Stimulated activated CD8-positive, alpha-beta memory T cell treated with anti-CD3 and anti-CD28 coated beads, Interleukin-4, amount 100 ng/mL, for 4 hours (primary cell): ENCODE measurements around the gene ADGRG1.
"Not testable (repeated sequence)": the region's sequence is repeated elsewhere in the genome, so short reads cannot be mapped to it uniquely, and the experiment has no call there.

Source experiments
- DNase-seq, 2 donors: peaks; one replicate each; pipeline ENCODE4 v3.0.0-alpha.2; 2020; ENCODE audit warnings: low read depth in 2 of 2, low spot score in 1 of 2

ADGRG1 gene

DNA sequence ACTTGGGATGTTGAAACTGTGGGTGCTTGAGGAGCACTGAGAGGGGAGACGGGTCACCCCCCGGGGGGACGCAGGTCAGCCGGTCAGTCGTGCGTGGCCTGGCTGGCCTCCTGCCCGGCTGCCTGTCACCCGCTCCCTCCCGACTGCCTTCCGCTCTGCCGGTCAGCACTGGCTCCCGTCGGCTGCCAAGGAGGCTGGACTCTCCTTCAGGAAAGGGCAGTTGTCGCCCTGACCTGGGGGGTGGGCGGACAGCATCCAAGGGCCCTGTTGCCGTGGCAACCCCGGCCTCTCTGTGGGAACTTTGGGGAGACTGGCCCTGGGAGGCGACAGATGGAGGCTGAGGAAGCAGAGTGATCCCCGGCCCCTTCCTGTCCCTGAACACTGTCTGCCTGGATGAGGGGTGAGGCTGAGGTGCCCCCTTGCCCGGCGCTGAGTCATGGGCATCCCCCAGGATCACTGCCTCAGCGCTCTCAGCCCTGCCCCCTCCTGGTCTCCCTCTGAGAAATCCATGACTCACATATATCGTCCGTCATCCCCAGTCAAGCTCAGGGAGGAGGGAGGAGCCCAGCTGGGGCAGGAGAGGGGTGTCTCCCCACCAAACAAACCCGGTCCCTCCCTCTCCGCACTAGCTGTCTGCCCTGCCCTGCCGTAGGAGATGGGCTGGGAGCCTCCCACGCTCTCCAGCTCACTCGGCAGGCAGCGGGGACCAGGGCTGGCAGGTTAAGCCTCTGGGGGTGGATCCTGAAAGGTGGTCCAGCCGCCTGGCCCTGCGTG lies at the start of gene ADGRG1:
TSS of gene ADGRG1 (plus strand) at position 623 of the 774 bp plus-strand sequence. CDS start 21,658 bp downstream, outside the sequence.
- DNase-seq, result peak in 1 of 2 donors; percentile 22

DNA sequence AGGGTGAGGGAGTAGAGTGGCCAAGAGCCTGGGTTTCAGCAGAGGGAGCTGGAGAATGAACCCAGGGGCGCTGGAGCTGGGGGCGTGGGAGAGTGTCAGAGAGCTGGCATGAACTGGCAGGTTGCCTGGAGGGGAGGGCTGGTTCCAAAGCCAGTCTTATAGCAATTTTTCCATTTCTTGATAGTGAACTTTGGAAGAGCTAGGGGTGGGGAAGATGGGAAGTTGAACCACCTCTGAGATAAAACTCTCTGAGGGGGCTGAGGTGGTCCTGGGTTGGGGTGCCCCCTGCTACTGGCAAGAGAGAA lies 49.1 kb upstream of the ADGRG1 start:
- no peak for DNase-seq

DNA sequence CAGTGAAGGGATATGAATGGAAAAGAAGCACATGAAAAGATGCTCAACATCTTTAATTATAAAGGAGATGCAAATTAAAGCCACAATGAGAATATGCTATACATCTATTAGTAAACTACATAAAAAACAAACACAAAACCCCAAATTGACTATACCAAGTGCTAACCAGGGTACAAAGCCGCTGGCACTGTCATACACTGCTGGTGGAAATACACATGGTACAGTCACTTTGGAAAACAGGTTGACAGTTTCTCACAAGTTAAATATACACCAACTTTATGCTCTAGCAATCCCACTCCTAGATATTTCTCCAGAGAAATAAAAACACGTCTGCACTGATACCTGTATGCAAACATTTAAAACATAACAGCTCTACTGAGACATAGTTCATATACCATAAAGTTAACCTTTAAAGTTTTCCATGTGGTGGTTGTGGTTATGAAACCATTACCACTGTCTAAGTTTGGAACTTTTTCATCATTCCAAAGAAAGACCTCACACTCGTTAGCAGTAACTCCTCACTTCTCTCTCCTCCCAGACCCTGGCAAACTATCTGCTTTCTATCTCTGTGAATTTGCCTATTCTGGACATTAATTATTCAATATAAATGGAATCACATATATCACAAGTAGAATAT lies 43.3 kb upstream of the ADGRG1 start:
- DNase-seq, result no peak

DNA sequence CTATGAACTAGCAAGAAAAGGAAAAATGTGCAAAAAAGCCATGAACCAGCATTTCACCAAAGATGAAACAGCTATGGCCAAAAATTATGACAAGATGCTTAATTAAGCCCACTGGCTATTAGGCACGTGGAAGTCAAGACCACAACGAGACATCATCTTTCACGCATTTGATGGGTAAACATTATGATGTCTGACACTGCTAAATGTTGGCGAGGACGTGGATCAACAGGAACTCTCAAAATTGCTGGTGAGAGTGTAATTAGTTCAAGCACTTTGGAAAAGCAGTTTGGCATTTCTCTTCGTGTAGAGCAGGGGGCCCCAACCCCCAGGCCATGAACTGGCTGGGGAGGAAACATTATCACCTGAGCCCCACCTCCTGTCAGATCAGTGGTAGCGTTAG lies 39.6 kb upstream of the ADGRG1 start:
- DNase-seq, result no peak

DNA sequence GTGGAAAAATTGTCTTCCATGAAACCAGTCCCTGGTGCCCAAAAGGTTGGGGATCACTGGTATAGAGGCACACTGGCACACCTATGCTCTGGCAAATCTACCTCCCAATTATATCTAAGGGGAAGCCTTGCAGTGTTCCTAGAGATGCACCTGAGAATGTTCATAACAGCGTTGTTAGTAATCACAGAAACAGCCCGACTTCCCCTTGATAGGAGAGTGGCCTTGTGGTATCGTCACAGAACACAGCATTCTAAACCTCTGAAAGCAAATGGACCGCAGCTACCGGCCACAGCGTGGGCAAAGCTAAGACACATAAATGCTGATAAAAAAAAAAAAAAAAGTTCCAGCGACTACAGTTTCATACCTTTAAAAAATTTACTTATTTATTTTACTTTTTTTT lies 39.1 kb upstream of the ADGRG1 start:
- no peak for DNase-seq

DNA sequence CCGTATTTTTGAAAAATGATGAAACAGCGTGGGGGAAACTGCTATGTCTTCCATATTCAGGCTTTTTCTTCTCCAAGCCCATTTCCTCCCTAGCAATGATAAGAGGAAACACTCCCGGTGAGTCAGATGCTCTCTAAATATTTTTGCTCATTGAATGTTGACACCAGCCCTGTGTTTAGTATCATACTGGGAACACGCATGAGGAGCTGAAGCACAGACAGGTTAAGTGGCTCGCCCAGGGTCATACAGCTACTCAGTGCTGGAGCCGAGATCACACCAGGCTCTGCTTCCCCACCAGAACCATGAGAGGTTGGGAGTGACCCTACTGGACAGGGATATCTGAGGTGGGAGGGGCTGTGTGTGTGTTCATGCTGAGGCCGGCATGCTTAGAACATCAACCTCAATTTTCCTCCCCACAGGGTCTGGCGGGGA lies 37.8 kb upstream of the ADGRG1 start:
- no peak for DNase-seq

DNA sequence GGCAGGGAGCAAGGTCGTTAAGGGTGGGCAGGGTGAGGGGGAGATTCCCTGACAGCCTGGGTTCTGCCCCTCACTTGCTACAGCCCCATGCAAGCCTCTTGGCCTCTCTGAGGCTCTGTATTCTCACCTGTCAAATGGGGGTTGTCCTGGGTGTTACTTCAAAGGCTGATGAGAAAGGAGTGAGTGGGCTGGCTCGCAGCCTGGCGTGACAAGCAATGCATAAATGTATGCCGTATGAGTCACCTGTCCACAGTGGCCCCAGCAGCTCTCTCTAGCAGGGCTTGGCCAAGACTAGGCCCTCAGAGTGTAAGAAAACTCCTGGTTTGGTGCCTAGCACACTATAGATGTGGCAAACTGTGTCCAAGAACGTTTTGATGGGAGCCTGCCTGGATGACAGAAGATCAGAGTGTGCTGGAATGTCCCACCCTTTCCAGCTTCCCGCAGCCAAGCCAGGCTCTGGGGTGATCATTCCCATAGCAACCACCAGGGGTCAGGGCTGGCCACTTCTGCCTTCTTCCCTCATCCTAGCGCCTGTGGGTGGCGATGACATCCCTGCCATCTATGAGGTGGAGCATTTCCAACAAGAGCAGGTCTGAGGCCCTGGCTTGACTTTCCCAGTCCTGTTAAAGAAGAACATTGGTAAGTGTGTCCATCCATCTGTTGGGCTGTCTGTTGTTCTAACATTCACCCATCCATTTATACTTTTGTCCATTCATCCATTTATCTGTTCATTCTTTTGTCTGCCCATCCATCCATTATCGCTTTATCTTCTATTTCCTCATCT lies 37.2 kb upstream of the ADGRG1 start:
- DNase-seq, result no peak

DNA sequence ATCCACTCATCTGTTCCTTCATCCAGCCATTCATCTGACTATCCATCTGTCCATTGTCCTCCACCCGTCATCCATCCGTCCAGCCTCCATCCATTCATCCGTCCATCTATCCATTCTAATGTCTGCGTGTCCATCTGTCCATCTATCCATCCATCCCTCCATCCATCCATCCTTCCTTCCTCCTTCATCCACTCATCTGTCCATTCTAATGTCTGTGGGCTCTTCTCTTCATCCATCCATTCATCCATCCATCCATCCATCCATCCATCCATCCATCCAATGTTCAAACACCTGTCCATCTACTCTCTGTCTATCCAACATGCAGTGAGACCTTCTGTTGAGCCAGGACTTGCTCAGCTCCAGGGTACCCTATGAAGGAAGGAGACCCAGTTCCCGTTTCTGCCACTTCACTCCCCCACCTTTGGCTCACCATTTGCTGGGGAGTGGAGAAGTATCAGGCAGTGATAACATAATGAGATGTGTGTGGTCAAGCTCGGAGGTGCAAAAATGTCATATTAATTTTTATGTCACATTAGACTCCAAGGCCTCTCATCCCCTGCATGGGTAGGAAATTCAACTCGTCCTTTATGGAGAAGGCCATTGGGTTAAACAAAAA lies 36.5 kb upstream of the ADGRG1 start:
- no peak for DNase-seq

DNA sequence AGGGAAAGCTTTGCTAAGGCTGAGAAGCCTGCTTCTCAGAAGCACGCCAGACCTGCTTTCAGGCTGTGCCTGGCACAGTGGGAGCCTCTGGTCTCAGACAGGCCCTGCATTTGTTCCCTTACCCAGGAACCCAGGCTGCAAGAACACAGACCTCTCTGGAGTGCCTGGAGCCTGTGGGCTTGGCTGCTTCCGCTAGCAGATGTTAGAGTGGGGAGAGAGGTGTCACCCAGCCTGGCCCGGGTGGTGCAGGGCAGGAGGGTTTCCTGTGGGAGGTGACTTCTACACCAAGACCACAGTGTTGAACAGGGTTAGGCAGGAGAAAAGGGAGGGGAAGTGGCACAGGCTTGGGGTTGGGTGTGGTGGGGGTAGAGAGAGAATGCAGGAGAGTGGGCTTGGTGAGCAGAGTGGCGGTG lies 35.8 kb upstream of the ADGRG1 start:
- peak in 1 of 2 donors; percentile 63 for DNase-seq

DNA sequence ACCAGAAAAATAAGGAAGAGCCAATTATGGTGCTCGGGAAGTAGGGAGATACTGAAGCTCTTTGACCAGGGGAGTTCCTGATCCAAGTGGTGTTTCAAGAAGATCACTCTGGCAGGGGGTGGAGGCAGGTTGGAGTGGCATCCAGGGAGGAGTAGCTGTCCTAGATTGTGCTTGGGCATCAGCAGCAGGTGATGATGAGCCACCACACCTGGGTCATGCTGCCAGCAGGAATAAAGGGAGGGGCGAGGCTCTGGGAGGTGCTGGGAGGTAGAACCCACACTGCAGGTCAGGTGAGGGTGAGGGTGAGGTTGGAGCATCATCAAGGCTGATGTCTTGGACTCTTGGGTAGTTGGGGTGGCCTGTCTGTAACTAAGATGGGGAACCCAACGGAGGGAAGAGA lies 35.4 kb upstream of the ADGRG1 start:
- no peak for DNase-seq

DNA sequence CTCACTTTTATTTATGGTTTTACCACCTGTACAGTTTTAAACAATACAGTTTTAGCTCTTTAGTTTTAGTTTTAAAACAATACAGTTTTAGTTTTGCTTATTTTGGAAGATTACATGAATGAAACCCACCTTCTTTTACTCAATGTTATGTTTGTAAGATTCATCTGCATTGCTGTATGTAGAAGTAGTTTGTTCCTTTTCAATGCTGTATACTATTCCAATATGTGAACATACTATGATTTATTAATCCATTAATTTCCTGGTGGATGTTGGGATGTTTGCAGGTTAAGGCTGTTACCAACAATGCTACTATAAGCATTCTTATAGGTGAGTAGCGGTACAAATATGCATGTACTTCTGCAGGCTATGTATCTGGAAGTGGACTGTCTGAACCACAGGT lies 34.4 kb upstream of the ADGRG1 start:
- no peak for DNase-seq

DNA sequence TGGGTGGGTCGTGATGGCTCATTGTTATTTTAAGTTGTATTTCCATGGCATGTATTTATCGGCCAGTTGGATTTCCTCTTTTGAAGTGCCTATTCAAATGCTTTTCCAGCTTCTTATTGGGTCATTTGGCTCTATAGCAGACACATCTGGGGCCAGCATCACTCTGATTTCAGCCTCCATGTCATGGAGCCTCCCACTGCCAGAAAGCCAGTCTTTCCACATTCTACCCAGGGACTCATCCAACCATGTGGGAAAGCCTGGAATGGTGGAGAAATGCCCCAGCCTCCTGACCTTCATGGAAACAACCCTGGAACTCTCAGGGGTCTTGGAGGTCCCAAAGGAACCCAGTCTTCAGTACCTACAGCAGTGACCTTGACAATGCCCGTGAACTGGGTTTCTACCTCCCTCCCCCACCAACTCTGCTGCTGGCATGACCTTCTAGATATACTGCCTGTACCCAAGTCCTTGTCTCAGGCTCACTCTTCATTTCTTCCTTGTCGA lies 33.8 kb upstream of the ADGRG1 start:
- no peak for DNase-seq

DNA sequence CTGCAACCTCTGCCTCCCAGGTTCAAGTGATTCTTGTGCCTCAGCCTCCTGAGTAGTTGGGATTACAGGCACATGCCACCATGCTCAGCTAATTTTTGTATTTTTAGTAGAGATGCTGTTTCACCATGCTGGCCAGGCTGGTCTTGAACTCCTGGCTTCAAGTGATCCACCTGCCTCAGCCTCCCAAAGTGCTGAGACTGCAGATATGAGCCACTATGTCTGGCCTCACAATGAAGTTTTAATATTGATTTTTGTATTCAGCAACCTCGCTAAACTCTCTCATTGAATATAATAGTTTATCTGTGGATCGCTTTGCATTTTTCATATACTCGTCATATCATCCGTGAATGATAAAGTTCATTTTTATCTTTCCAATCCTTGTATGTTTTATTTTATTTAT lies 32.2 kb upstream of the ADGRG1 start:
- not testable (repeated sequence) for DNase-seq

DNA sequence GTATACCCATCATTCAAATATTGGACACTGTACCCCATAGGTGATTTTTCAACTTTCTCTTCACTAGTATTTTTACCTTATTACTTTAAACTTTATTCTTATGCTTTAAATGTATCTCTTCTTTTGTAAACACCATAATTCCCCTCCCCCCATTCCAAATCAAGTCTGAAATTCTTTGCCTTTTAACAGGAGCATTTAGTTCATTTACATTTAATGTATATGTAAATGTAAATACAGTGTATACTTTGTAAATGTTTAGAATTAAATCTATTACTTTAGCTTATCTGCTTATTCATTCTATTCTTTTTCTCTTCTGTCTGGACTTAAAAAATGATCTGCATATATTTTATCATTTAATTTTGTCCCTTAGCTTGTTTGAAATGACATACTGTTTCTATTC lies 30.0 kb upstream of the ADGRG1 start:
- no peak for DNase-seq

DNA sequence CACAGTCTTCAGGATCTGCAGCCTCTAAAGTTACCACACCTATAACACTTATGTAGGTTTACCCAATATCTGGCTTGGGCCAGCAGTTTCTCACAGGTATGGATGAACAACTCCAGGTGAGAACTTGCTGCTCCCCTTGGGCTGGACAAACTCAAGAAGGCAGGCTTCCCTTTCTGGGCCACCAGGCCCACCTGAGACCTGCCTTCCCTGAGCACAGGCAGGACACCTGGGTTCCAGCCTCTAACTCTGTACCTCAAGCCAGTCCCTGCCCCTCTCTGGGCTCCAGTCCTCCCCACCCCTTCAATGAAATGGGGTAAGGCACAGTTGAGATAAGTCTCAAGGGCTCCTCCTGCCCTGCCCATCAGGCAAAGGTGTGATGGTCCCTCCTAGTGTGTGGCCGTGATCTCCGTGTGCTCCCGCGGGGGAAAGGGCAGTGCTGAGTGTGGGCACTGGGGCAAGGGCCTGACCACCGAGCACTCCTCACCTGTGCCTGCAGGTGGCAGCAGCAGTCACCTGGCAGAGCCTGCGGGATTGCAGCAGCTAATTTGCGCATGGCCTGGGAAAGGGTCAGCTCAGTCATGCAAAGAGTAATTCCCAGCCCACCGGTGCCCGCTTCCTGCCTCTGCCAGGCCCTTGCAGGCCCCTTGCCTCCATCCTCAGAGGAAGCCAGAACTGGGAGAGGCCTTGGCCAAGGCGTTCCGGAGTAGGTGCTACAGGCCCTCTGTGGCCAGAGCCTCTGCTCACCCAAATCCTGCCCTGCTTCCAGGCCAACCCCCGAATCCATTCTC lies 28.2 kb upstream of the ADGRG1 start:
- no peak for DNase-seq

DNA sequence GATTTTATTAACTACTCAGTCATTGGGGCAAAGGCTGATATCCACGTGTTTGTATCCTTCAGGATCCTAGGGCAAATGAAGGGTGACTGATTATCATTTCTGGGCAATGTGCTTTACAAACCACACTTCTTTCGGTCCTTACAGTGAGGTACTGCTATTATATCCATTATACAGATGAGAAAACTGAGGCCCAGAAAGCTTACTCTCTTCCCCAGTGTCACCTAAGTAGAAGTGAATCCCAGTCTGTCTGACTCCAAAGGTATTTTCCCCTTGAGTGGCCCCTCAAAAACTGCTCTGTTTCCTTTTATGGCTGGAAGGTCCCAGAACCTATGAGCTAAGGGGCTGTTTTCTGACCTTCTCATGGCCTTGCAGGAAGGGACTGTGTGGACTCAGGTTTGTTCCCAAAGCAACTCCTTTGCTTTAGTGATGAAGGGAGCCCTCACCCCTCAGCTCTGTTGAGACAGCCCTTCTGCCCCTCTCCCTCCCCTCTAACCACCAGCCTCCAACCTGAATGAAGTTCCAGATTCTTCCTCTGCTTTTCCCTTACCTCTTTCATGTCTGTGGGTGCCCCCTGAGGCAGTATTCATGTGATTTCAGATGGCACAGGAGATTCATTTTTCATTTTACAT lies 27.4 kb upstream of the ADGRG1 start:
- no peak for DNase-seq

DNA sequence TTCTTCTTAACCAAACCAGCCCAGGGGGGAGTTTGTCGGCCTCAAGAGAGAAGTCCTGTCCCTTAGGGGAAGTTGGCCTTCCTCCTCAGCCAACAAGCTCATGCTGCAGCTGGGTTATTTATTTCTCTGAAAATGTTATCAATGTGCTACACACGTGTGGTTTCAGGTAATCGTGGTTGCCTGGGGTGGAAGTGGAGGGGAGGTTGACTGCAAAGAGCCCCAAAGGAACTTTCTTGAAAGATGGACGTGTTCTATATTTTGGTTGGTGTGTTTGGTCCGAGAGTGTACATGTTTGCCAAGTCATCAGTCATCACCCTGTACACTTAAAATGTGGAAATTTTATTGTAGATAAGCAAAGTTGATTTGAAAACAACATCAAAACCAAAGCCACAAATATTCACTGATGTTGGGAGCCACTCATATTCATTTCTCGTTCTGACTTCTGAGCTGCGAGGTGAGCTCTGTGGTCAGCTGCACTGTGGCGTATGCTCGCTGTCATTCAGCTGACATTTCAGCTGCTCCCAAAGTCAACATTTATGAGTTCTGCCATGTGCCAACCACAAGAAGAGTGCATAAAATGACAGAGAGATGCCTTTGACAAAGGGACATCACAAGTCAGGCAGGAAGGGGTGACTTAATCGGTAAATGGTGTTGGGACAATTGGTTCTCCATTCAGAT lies 26.5 kb upstream of the ADGRG1 start:
- DNase-seq, result no peak

DNA sequence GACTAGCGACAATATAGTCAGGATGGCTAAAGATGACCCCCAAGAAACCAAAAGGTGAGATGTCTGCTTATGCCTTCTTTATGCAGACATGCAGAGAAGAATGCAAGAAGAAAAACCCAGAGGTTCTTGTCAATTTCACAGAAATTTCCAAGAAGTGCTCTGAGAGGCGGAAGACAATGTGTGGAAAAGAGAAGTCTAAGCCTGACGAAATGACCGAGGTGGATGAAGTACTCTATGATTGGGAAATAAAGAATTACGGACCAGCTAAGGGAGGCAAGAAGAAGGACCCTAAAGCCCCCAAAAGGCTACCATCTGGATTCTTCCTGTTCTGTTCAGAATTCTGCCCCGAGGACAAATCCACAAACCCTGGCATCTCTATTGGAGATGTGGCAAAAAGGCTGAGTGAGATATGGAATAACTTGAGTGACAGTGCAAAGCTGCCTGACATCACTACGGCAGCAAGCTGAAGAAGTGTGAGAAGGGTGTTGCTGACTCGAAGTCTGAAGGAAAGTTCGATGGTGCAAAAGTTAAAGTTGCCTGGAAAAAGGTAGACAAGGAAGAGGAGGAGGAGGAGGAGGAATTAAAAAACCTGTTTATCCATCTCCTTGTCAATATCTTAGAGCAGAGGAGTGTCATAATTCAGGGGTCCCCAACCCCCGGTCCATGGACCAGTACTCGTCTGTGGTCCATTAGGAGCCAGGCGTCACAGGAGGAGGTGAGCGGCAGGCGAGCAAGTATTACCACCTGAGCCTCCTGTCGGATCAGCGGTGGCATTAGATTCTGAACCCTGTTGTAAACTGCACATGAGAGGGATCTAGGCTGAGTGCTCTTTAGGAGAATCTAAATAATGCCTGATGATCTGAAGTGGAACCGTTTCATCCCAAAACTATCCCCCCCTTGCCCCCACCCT lies 25.1 kb upstream of the ADGRG1 start:
- no peak for DNase-seq

DNA sequence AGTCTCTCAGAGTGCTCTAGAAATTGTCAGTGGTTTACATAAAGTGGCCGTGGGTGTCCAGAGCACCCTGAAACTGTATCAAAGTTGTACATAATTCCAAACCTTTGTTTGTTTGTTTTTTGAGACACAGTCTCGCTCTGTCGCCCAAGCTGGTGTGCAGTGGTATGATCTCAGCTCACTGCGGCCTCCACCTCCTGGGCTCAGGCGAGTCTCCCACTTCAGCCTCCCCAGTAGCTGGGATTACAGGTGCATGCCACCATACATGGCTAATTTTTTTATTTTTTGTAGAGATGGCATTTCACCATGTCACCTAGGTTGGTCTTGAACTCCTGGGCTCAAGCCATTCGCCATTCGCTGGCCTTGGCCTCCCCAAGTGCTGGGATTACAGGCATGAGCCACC lies 24.3 kb upstream of the ADGRG1 start:
- DNase-seq, result no peak
